ENCODE results near the gene CCDC127.
"Not testable (repeated sequence)": the region's sequence is repeated elsewhere in the genome, so short reads cannot be mapped to it uniquely, and the experiment has no call there.

Gene CCDC127

GRCh38 chr5:173392-174290, 44.3 kb downstream of the CCDC127 start:
- no peak for DNase-seq (ENCODE audit: low read depth in 2 of 3, low spot score in 1 of 3)

GRCh38 chr5:172841-173251, 45.1 kb downstream of the CCDC127 start:
- DNase-seq (ENCODE audit: low read depth in 2 of 3, low spot score in 1 of 3), result no peak

- DNase-seq (ENCODE audit: low read depth in 2 of 3, low spot score in 1 of 3), result no peak
Measured at GRCh38 chr5:172421-172820, 45.5 kb downstream of the CCDC127 start.

GRCh38 chr5:171801-172331, 46.1 kb downstream of the CCDC127 start:
- DNase-seq (ENCODE audit: low read depth in 2 of 3, low spot score in 1 of 3), result no peak

GRCh38 chr5:170971-171800, 46.8 kb downstream of the CCDC127 start:
- DNase-seq (ENCODE audit: low read depth in 2 of 3, low spot score in 1 of 3), result no peak

GRCh38 chr5:169728-170094, 48.2 kb downstream of the CCDC127 start:
- DNase-seq (ENCODE audit: low read depth in 2 of 3, low spot score in 1 of 3), result no peak

- DNase-seq (ENCODE audit: low read depth in 2 of 3, low spot score in 1 of 3), result no peak
Measured at GRCh38 chr5:169071-169727, 48.8 kb downstream of the CCDC127 start.

- DNase-seq (ENCODE audit: low read depth in 2 of 3, low spot score in 1 of 3), result no peak
Measured at GRCh38 chr5:167982-168660, 49.8 kb downstream of the CCDC127 start.

GRCh38 chr5:167511-167910, 50.4 kb downstream of the CCDC127 start:
- no peak for DNase-seq (ENCODE audit: low read depth in 2 of 3, low spot score in 1 of 3)

- no peak for DNase-seq (ENCODE audit: low read depth in 2 of 3, low spot score in 1 of 3)
Measured at GRCh38 chr5:166441-167372, 51.2 kb downstream of the CCDC127 start.

GRCh38 chr5:164783-165182, 53.2 kb downstream of the CCDC127 start:
- DNase-seq (ENCODE audit: low read depth in 2 of 3, low spot score in 1 of 3), result not testable (repeated sequence)

- DNase-seq (ENCODE audit: low read depth in 2 of 3, low spot score in 1 of 3), result no peak
Measured at GRCh38 chr5:164244-164643, 53.7 kb downstream of the CCDC127 start.

- no peak for DNase-seq (ENCODE audit: low read depth in 2 of 3, low spot score in 1 of 3)
Measured at GRCh38 chr5:163841-164240, 54.1 kb downstream of the CCDC127 start.

- no peak for DNase-seq (ENCODE audit: low read depth in 2 of 3, low spot score in 1 of 3)
Measured at GRCh38 chr5:163338-163620, 54.7 kb downstream of the CCDC127 start.

GRCh38 chr5:162565-163337, 55.2 kb downstream of the CCDC127 start:
- DNase-seq (ENCODE audit: low read depth in 2 of 3, low spot score in 1 of 3), result no peak

- DNase-seq (ENCODE audit: low read depth in 2 of 3, low spot score in 1 of 3), result no peak
Measured at GRCh38 chr5:162190-162564, 55.8 kb downstream of the CCDC127 start.

- DNase-seq (ENCODE audit: low read depth in 2 of 3, low spot score in 1 of 3), result no peak
Measured at GRCh38 chr5:161803-162110, 56.2 kb downstream of the CCDC127 start.

GRCh38 chr5:160921-161802, 56.8 kb downstream of the CCDC127 start:
- DNase-seq (ENCODE audit: low read depth in 2 of 3, low spot score in 1 of 3), result no peak

- DNase-seq (ENCODE audit: low read depth in 2 of 3, low spot score in 1 of 3), result no peak
Measured at GRCh38 chr5:160173-160510, 57.8 kb downstream of the CCDC127 start.
